HG02763 (cell line): ENCODE data around the gene LMAN2.
"Not testable (repeated sequence)": the region's sequence is repeated elsewhere in the genome, so short reads cannot be mapped to it uniquely, and the experiment has no call there.

Experiments
- ATAC-seq: cut with Tn5 transposase; IDR thresholded peaks from one replicate; pipeline ENCODE4 v1.9.1; 2021; ENCODE audit warnings: mild to moderate bottlenecking, moderate library complexity; ENCODE audit not compliant: unreplicated experiment

Gene LMAN2

GRCh38 chr5:177349762-177350161 lies 1.7 kb downstream of the LMAN2 start:
- ATAC-seq: no peak

GRCh38 chr5:177349362-177349647 lies 2.2 kb downstream of the LMAN2 start:
- ATAC-seq: no peak

- ATAC-seq: no peak
Measured at GRCh38 chr5:177347699-177348098, 3.8 kb downstream of the LMAN2 start.

DNA sequence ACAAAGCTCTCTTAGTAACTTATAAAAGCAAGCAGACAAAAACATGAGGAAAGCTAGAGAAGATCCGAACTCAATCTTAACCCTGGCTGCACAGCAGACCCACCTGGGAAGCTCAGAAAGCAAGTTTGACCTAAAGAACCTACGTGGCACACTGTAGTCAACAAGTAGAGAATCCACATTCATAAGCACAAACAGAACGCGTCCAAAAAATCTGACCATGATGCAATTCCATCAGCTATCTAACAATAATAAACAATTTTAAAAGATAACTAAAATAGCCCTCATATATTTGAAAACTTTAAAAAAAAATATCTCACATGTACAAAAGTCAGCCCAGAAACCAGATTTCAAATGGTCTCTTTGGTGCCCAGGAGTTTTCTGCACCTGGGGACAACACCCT lies 4.6 kb downstream of the LMAN2 start:
- ATAC-seq: no peak

DNA sequence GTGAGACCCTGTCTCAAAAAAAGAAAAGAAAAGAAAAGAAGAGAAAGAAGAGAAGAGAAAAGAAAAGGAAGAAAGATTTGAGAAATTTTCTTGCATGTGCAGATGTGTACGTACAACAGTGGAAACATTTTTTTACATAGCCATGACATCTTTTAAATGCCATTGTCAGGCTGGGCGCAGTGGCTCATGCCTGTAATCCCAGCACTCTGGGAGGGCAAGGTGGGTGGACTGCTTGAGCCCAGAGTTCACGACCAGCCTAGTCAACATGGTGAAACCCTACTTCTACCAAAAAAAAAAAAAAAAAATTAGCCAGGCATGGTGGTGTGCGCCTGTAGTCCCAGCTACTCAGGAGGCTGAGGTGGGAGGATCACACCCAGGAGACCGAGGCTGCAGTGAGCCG lies 6.6 kb downstream of the LMAN2 start:
- ATAC-seq: no peak

DNA sequence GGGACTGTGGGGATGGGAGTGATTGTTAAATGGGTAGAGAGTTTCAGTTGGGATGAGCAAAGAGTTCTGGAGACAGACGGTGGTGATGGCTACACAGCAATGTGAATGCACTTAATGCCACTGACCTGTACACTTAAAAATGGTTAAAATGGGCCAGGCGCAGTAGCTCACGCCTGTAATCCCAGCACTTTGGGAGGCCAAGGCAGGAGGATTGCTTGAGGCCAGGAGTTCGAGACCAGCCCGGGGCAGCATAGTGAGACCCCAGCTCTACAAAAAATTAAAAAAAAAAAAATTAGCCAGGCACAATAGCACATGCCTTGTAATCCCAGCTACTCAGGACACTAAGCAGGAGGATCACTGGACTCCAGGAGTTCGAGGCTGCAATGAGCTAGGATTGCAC lies 7.7 kb downstream of the LMAN2 start:
- ATAC-seq: no peak

GRCh38 chr5:177343000-177343399 lies 8.5 kb downstream of the LMAN2 start:
- not testable (repeated sequence) for ATAC-seq

DNA sequence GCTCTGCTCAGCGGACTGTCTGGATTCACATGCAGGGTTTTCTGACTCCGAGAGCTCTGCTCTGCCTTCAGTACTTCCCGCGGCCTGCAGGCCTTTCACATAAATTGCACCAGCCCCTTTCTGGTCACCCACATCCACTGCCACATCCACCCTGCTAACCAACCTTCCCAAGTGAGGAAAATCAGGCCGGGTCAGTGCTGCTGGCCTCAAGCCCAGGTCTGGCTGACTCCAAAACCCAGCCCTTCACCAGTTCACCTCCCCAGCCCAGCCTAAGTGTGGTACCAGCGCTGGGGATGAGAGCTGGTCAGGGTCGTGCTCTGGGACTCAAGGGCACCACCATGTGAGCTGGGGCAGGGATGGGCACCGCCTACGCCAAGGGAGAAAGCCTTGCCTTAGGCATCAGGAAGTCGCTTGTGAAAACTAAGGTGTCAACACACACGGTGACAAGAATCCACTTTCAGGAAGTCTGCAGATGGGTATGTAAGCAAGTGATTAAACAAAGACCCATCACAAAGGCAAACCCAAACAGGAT lies 12.3 kb downstream of the LMAN2 start:
- ATAC-seq: no peak

DNA sequence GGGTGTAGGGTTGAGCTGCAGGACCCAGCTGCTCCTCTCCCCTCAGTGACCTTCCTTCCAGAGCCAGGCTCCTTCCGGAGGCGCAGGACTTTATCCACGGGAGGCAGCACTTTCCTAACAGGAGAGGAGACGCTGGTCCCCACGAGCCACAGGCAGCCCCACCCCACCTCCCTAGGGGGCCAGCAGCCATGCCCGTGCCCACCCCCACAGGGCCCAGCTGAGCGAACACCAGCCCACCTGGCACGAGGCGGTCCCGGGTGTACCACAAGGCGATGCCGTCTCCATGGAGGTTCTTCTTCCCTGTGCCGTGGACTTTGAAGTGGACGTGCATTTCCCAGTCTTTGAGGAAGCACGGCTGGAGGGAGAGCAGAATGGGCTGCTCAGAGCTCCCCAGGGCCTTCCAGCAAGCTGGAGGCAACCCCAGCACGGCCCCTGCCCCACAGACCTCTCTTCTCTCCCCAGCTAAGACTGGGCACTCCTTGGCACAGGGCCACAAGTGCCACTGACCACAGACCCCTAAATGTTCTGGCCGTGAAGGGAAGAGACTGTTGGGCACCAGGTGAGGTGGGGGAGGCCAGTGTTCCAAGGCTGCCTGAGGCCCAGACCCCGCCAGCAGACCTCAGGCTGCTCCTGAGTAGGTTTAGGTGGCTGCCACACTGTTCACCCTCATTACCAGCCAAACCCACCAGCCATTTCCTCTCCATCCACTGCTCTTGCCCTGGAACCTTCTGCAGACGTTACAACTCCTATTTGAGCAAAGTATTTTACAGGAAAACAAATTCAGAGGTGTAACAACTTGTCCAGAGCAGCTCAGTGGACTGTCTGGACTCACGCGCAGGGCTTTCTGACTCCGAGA lies 13.0 kb downstream of the LMAN2 start:
- no peak for ATAC-seq

DNA sequence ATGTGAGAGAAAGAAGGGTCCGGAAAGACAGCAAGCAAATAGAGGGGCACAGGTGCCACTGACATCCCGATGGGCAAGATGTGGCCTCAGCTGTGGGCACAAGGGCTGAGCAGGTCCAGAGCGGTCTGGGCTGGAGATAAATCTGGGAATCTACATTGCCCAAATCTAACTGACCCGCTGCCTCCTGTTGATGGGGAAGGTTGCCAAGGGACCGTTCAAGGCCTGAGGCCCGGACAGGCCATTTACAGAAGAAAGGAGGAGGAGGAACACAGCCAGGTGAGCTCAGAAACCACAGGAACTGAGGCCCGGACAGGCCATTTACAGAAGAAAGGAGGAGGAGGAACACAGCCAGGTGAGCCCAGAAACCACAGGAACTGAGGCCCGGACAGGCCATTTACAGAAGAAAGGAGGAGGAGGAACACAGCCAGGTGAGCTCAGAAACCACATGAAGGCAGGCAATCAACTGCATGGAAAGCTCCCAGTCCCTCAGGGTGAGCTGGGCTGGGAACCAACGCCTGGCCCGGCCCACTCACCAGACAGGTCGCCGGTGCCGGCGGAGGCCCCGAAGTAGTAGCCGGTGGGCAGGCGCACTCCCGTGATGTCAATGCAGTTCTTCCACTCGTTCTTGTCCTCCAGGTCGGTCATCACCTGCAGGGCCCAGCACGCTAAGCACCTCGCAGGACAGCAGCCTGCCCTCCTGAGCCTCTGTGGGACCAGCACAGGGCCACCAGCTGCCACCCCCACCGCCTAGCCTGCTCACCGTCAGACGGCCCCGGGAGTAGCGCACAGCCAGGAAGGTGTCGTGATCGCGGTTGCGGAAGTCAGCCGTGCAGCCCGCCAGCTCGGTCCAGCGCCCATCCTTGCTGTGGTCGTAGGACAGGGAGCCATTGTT lies 14.6 kb downstream of the LMAN2 start:
- no peak for ATAC-seq

DNA sequence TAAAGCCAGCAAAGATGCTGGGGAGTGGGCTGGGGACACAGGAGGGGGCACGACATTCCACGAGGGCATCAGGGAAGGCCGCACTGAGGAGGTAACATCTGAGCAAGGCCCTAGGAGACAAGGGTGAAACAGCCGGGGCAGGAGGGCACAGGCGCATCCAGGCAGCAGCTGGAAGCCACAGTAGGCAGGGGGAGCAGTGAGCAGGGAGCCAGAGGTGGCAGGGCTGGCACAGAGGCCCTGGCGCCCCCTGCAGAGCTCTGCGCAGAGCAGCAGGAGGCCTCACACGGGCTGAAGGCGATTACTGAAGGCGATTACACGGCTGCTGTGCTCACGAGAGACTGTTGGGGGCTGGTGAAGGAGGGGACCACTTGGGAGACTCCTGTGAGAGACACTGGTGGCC lies 15.4 kb downstream of the LMAN2 start:
- no peak for ATAC-seq

DNA sequence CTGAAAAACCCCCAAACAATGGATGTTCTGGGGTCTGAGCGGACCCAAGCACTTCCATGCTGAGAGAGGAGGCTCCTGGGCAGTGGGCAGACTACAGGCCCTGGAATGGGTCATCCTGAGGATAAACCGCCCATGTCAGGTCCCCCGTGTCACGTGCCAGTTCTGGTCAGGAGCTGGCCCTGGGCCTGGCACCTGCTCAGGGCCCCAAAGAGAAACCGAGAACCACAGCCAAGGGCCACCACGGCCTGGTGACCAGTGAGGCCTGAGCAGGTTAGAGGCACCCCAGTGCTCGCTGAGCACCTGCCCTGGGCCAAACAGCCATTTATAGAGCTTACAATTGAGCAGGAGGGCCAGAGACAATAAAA lies 15.8 kb downstream of the LMAN2 start:
- ATAC-seq: no peak

GRCh38 chr5:177334781-177335700 lies 16.4 kb downstream of the LMAN2 start:
- ATAC-seq: no peak

DNA sequence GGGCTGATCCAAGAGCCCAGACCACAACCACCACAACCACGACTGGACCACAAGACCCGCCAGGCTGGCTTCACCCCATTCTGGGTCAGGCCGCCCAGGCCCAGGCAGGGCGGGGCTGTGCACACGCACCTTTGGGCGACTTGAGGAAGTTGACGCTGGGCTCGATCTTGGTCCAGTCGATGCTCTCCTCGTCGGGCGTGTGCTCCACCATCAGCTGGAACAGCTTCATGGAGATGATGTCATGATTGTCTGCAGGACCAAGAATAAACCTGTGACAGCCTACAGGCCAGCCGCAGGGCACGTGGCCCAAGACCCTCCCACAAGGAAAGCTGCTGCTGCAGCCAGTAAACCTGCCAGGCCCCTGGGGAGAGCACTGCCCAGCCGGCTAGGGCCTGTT lies 17.3 kb downstream of the LMAN2 start:
- ATAC-seq: no peak

DNA sequence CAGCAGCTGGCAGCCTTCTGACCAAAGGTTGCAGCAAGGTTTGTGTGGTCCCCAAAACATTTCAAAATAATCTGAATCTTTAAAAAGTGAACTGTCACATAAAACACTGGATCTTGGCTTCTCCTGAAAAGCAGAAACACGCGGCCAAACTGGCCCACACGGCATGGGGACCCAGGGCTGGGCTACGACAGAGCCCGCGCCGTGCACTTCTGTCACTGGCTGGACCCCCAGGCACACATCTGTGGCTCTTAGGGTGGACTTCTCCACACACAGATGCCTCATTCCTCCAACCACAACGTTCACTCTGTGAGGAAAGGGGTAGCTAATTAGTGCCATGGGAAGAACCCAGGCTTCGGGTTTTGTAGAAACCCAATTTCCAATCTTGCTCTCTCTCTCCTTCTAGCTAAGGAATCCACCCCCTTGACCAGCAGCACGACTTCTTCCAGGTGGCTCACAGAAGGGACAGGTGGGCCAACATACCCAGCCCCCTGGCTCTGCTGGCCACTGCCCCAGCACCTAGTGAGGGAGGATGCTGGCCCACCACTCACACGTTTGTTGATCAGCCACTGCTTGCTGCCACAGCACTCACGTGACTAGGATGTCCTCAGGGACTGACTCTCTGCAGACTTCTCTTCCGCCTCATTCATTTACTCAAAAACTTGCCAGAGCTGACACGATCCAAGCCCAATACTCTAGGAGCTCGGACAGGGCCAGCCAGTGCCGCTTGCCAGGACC lies 17.9 kb downstream of the LMAN2 start:
- ATAC-seq: no peak

- ATAC-seq: no peak
Measured at GRCh38 chr5:177332896-177333260, 18.6 kb downstream of the LMAN2 start.

DNA sequence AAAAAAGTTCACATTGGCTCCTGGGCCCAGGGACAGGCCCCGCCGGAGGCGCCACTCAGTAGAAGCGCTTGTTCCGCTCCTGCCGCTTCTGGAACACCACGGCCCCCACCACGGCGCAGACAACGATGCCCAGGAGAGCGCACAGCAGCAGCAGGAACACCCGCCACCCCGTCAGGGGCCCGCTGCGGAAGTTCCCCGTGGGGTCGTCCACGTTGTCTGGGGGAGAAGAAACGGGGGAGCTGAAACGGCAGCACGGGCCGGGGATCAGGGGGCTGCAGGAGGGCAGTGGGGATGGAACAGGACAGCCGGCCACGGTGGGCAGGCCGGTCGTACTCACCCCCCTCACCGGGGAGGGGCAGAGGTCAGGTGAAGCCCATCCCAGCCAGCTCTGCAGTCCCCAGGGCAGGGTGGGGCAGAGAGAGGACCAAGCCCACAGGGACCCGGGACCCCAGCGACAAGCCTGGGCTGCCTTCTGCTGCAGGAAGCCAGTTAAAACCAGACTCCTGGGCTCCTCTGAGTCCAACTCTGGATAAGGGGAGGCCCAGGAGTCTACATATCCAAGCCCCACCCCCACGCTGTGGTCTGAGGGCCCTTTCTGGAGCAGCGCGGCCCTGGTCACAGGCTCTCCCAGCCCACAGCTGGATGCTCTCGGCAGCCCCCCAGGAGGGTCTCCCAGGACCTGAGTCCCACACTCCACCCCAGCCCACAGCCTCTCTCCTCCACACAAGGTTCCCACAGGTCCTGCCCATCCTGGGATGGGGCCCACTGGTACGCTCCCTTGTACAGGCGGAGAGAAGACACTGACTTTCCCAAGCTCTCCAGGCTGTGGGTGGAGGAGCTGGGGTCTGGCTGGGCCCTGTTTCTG lies 19.2 kb downstream of the LMAN2 start:
- ATAC-seq: no peak

DNA sequence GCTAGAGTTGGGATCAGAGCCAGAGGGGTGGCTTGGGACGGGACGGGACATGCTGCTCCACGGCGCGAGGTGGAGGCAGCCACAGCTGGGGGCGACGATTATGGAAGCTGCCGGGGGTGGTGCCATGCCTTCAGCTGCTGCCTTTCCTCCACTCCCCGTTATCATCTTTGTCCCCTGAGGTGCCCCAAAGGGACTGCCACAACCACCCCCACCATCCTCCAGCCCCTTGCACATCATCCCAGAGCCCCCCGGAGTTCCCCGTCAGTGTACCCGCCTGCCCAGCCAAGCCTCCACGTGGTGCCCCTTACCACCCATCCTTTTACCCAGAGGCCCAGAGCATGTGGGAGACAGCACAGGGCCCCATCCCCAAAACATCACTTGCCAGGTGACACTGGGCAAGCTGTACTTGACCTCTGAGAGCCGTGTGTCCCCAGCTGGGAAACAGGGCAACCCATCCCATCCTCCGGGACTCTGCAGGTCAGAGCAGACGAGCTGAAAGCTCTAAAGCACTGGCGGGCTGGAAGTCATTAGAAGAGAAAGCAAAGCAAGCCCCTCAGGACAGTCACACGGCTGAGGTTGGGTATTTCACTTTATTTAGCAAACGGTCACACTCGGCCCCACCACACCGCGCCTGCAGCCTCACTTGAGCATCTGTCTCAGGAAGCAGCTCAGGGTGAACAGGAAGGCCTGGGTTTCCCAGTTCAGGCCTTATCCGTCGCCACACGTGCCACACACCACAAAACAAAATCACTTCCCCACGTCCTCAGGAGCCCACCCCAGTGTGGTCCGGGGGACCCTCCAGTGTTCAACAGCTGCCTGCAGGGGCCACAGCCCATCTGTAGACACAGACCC lies 20.3 kb downstream of the LMAN2 start:
- no peak for ATAC-seq

- no peak for ATAC-seq
Measured at GRCh38 chr5:177329883-177330282, 21.6 kb downstream of the LMAN2 start.
